ENCODE data around the gene HOXA5.

The HOXA5 gene

GRCh38 chr7:27132978-27133377, 10.5 kb downstream of the HOXA5 start:
- Histone ChIP-seq H3K4me1 (ENCODE audit: low read length) (no peaks in the 10 kb centered on the region), H3K9me2 (replicated peaks; ENCODE audit: insufficient read depth, low read length) (no peaks in the 10 kb centered on the region), H3K27me3 (replicated peaks; ENCODE audit: insufficient read depth, low read length) (peaks cover 3% of the 10 kb centered on the region; the same call in 1 of the 2 replicates), H3K4me3 (ENCODE audit: low read length) (no peak overlapping the region), H3F3A (ENCODE audit: insufficient read depth, low read length) (no peaks in the 10 kb centered on the region), H3K9ac (ENCODE audit: low read length) (no peak overlapping the region), H2AFZ (ENCODE audit: low read length) (no peak overlapping the region), H3K79me2 (ENCODE audit: low read length) (no peaks in the 10 kb centered on the region), H3K27ac (ENCODE audit: low read length) (no peak overlapping the region), H3K36me3 (replicated peaks; ENCODE audit: insufficient read depth, low read length) (no peaks in the 10 kb centered on the region), H3K4me2 (ENCODE audit: low read depth, low read length) (no peak overlapping the region), H3K9me3 (replicated peaks; ENCODE audit: insufficient read depth, low read length) (no peaks in the 10 kb centered on the region), H4K20me1 (ENCODE audit: insufficient read depth, low read length) (no peaks in the 10 kb centered on the region)
- no peak for TF ChIP-seq EZH2phosphoT487 (IDR thresholded peaks at IDR 0.05; ENCODE audit: low read length)
- no peak for TF ChIP-seq CTCF (IDR thresholded peaks at IDR 0.05; ENCODE audit: low read length)
- no peak for TF ChIP-seq EZH2 (optimal IDR thresholded peaks at IDR 0.05; ENCODE audit: low read depth, low read length)
- no peak for DNase-seq

DNA sequence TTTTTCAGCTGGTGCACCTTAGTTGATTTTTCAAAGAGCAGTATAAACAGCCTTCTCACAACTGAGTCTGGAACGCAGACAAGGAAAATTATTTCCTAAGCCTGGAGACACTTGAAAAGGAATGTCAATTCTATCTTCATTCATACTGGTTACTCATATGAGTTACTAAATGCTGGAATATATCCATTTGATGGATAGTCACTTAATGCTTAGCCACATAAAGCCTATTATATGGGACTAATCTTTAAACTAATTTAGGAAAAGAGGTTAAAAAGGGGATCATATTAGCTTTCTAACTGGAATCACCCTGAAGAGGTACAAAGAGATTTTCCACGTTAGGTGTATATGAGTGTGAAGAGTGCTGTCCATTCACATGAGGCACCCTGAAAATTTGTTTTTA, 11.3 kb downstream of the HOXA5 start:
- Histone ChIP-seq H3K79me2 (ENCODE audit: low read length) (no peaks in the 10 kb centered on the region), H3K27me3 (replicated peaks; ENCODE audit: insufficient read depth, low read length) (peaks cover 3% of the 10 kb centered on the region; the same call in 1 of the 2 replicates), H3K9ac (ENCODE audit: low read length) (no peak overlapping the region), H3K4me2 (ENCODE audit: low read depth, low read length) (no peak overlapping the region), H3K4me3 (ENCODE audit: low read length) (no peak overlapping the region), H3K27ac (ENCODE audit: low read length) (no peak overlapping the region), H3F3A (ENCODE audit: insufficient read depth, low read length) (no peaks in the 10 kb centered on the region), H3K36me3 (replicated peaks; ENCODE audit: insufficient read depth, low read length) (no peaks in the 10 kb centered on the region), H3K9me3 (replicated peaks; ENCODE audit: insufficient read depth, low read length) (no peaks in the 10 kb centered on the region), H3K9me2 (replicated peaks; ENCODE audit: insufficient read depth, low read length) (no peaks in the 10 kb centered on the region), H3K4me1 (ENCODE audit: low read length) (no peaks in the 10 kb centered on the region), H2AFZ (ENCODE audit: low read length) (no peak overlapping the region), H4K20me1 (ENCODE audit: insufficient read depth, low read length) (no peaks in the 10 kb centered on the region)
- TF ChIP-seq EZH2 (optimal IDR thresholded peaks at IDR 0.05; ENCODE audit: low read depth, low read length) (no peak), CTCF (IDR thresholded peaks at IDR 0.05; ENCODE audit: low read length) (no peak), EZH2phosphoT487 (IDR thresholded peaks at IDR 0.05; ENCODE audit: low read length) (no peak)
- DNase-seq, result no peak

GRCh38 chr7:27131390-27131819, 12.1 kb downstream of the HOXA5 start:
- Histone ChIP-seq H3K9me3 (replicated peaks; ENCODE audit: insufficient read depth, low read length) (no peaks in the 10 kb centered on the region), H2AFZ (ENCODE audit: low read length) (no peak overlapping the region), H3K27me3 (replicated peaks; ENCODE audit: insufficient read depth, low read length) (peaks cover 3% of the 10 kb centered on the region; the same call in 1 of the 2 replicates), H3K4me1 (ENCODE audit: low read length) (no peaks in the 10 kb centered on the region), H3K36me3 (replicated peaks; ENCODE audit: insufficient read depth, low read length) (no peaks in the 10 kb centered on the region), H3K9ac (ENCODE audit: low read length) (no peak overlapping the region), H3K4me3 (ENCODE audit: low read length) (no peak overlapping the region), H4K20me1 (ENCODE audit: insufficient read depth, low read length) (no peaks in the 10 kb centered on the region), H3F3A (ENCODE audit: insufficient read depth, low read length) (no peaks in the 10 kb centered on the region), H3K4me2 (ENCODE audit: low read depth, low read length) (no peak overlapping the region), H3K79me2 (ENCODE audit: low read length) (no peaks in the 10 kb centered on the region), H3K9me2 (replicated peaks; ENCODE audit: insufficient read depth, low read length) (no peaks in the 10 kb centered on the region), H3K27ac (ENCODE audit: low read length) (no peak overlapping the region)
- TF ChIP-seq EZH2 (optimal IDR thresholded peaks at IDR 0.05; ENCODE audit: low read depth, low read length) (no peak), EZH2phosphoT487 (IDR thresholded peaks at IDR 0.05; ENCODE audit: low read length) (no peak), CTCF (IDR thresholded peaks at IDR 0.05; ENCODE audit: low read length) (no peak)
- no peak for DNase-seq

All from MM.1S (cell line).